ENCODE results near the gene HSF4. TPM values are rescaled to one million over a fixed set of nuclear protein-coding genes. Genes with fewer than 3 reads are reported as not detected.

The HSF4 gene
- total RNA-seq, 4 donors from 2014 or later: 11.3 to 51.9 (median 42.3) TPM; not detected in 1

- H3K27ac ChIP-seq: peak overlapping the region; percentile 85 to 93
- H3K9me3 ChIP-seq: no peaks in the 10 kb centered on the region
- H3K27me3 ChIP-seq: no peaks in the 10 kb centered on the region
- no peaks in the 10 kb centered on the region for H3K36me3 ChIP-seq
- H3K4me1 ChIP-seq: peaks cover 0 to 10% of the 10 kb centered on the region in 2 donors
- DNase-seq: no peak
- TF ChIP-seq CTCF (IDR thresholded peaks at IDR 0.05): no peak
- TF ChIP-seq POLR2A (IDR thresholded peaks at IDR 0.05): no peak
- intact Hi-C loops (cut with DNase I; ENCODE audit: low total_unique reads): no loop called here
- peak overlapping the region; percentile 45 to 49 for H3K4me3 ChIP-seq
Measured at GRCh38 chr16:67170949-67171649, 6.6 kb downstream of the HSF4 start.

- Histone ChIP-seq H3K27ac (peak overlapping the region; percentile 73 to 74), H3K36me3 (no peaks in the 10 kb centered on the region), H3K27me3 (no peaks in the 10 kb centered on the region), H3K9me3 (no peaks in the 10 kb centered on the region), H3K4me1 (peaks cover 0 to 10% of the 10 kb centered on the region in 2 donors), H3K4me3 (peak overlapping the region in 1 of 2 donors; percentile 37)
- TF ChIP-seq POLR2A (IDR thresholded peaks at IDR 0.05) (no peak), CTCF (IDR thresholded peaks at IDR 0.05) (no peak)
- intact Hi-C loops (cut with DNase I; ENCODE audit: low total_unique reads): no loop called here
- no peak for DNase-seq
Measured at GRCh38 chr16:67173323-67173722, 8.8 kb downstream of the HSF4 start.

GRCh38 chr16:67173808-67174705 is 9.5 kb downstream of the HSF4 start:
- peak; percentile 70 to 76 for DNase-seq
- H3K36me3 ChIP-seq: no peaks in the 10 kb centered on the region
- H3K9me3 ChIP-seq: no peaks in the 10 kb centered on the region
- intact Hi-C loops (cut with DNase I; ENCODE audit: low total_unique reads): no loop called here
- H3K27ac ChIP-seq: peak overlapping the region; percentile 73 to 74
- peak overlapping the region; percentile 31 to 37 for H3K4me3 ChIP-seq
- TF ChIP-seq CTCF (IDR thresholded peaks at IDR 0.05) (peak; percentile 20 to 43 (median 36)), POLR2A (IDR thresholded peaks at IDR 0.05) (peak; percentile 56)
- peaks cover 0 to 8% of the 10 kb centered on the region in 2 donors for H3K4me1 ChIP-seq
- H3K27me3 ChIP-seq: no peaks in the 10 kb centered on the region

- peak overlapping the region; percentile 31 to 37 for H3K4me3 ChIP-seq
- DNase-seq: no peak
- H3K4me1 ChIP-seq: peaks cover 0 to 1% of the 10 kb centered on the region in 2 donors
Measured at GRCh38 chr16:67174706-67175231, 10.2 kb downstream of the HSF4 start.

More at GRCh38 chr16:67174706-67175231, 10.2 kb downstream of the HSF4 start:
- H3K27ac ChIP-seq: peak overlapping the region; percentile 73 to 74
- intact Hi-C loops (cut with DNase I; ENCODE audit: low total_unique reads): no loop called here
- no peaks in the 10 kb centered on the region for H3K27me3 ChIP-seq
- no peaks in the 10 kb centered on the region for H3K9me3 ChIP-seq
- H3K36me3 ChIP-seq: no peaks in the 10 kb centered on the region
- TF ChIP-seq CTCF (IDR thresholded peaks at IDR 0.05) (no peak), POLR2A (IDR thresholded peaks at IDR 0.05) (no peak)
